ENCODE measurements around the gene SLC25A48. TPM values are rescaled to one million over a fixed set of nuclear protein-coding genes. Genes with fewer than 3 reads are reported as not detected.

Gene SLC25A48
- total and polyA plus RNA-seq, 2 donors: 0.05 to 0.25 TPM

DNA sequence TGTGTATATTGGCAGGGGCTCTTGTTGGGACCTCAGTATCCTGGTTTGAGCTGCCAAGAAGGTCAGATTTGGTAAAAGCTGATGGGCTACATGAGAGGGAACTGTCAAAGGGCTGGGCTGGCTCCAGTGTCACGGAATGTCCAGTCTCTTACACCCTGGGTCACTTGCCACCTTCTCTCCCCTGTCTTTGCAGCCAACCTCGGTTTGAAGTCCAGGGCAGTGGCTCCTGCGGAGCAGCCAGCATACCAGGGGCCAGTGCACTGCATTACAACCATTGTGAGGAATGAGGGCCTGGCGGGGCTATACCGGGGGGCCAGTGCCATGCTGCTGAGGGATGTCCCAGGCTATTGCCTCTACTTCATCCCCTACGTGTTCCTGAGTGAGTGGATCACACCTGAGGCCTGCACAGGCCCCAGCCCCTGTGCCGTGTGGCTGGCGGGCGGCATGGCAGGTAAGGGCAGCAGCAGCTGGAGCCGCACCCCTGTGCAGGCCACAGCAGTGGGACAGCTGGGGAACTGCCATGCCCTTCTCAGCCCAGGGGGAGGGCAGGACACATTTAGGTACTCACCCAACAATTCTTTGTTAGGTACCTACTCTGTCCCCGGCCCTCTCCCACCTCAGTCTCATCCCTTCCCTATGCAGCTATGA is 36.9 kb downstream of the SLC25A48 start:
- Histone ChIP-seq H3K36me3 (ENCODE audit: control insufficient read depth in 2 of 2, insufficient read depth in 2 of 2, low read length in 1 of 2) (no peaks in the 10 kb centered on the region), H3K27me3 (ENCODE audit: control insufficient read depth in 2 of 2, insufficient read depth in 1 of 2, low read length in 1 of 2) (no peaks in the 10 kb centered on the region), H3K4me1 (ENCODE audit: control insufficient read depth in 2 of 2, insufficient read depth in 2 of 2, low read length in 2 of 2) (no peaks in the 10 kb centered on the region), H3K9me3 (ENCODE audit: control insufficient read depth in 2 of 2, insufficient read depth in 1 of 2, low read length in 1 of 2) (no peaks in the 10 kb centered on the region), H3K4me3 (ENCODE audit: low read length in 2 of 2) (no peak overlapping the region), H3K27ac (ENCODE audit: low read depth in 1 of 2, low read length in 1 of 2) (no peak overlapping the region)
- no peak for DNase-seq (ENCODE audit: low read depth in 6 of 9, low spot score in 9 of 9)
- WGBS: 82% methylated on average over 11 of the region's 11 CpGs

DNA sequence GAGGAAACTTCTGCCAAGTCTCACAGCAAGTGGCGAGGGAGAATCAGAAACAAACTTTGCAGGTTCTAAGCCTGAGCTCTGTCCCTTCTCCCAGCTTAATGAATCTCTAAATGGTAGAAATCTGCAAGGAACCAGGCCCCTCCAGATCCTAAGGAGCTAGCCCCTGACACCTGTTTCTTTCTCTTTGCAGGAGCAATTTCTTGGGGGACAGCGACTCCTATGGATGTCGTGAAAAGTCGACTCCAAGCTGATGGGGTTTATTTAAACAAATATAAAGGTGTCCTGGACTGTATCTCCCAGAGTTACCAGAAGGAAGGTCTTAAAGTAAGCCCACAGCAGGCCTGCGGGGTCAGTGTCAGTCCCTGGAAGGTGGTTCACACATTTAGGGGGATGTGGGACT is 39.4 kb downstream of the SLC25A48 start:
- DNase-seq (ENCODE audit: low read depth in 6 of 9, low spot score in 9 of 9): no peak
- Histone ChIP-seq H3K9me3 (ENCODE audit: control insufficient read depth in 2 of 2, insufficient read depth in 1 of 2, low read length in 1 of 2) (no peaks in the 10 kb centered on the region), H3K27me3 (ENCODE audit: control insufficient read depth in 2 of 2, insufficient read depth in 1 of 2, low read length in 1 of 2) (peaks cover 0 to 2% of the 10 kb centered on the region in 2 donors), H3K36me3 (ENCODE audit: control insufficient read depth in 2 of 2, insufficient read depth in 2 of 2, low read length in 1 of 2) (no peaks in the 10 kb centered on the region), H3K4me3 (ENCODE audit: low read length in 2 of 2) (no peak overlapping the region), H3K27ac (ENCODE audit: low read depth in 1 of 2, low read length in 1 of 2) (no peak overlapping the region), H3K4me1 (ENCODE audit: control insufficient read depth in 2 of 2, insufficient read depth in 2 of 2, low read length in 2 of 2) (no peaks in the 10 kb centered on the region)
- WGBS: 90% methylated on average over 5 of the region's 5 CpGs

DNA sequence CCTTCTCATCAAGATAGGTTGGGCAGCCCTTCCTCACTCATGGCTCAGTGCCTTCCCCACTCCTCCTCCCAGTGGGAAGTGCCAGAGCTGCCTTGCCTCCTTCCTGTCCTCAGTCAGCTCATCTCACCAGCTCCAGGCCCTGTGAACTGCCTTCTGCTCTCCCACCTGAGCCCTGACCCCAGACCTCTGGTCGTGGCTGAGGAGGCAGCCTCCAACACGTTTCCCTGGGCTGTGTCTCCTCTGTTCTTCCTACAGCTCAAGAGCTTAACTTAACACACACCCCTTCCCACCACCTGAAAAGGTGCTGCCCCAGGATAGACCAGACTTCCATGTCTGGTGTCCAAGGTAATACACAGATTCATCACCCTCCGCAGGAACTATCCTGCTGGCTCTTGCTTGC is 40.0 kb downstream of the SLC25A48 start:
- Histone ChIP-seq H3K27me3 (ENCODE audit: control insufficient read depth in 2 of 2, insufficient read depth in 1 of 2, low read length in 1 of 2) (peaks cover 0 to 2% of the 10 kb centered on the region in 2 donors), H3K9me3 (ENCODE audit: control insufficient read depth in 2 of 2, insufficient read depth in 1 of 2, low read length in 1 of 2) (no peaks in the 10 kb centered on the region), H3K4me3 (ENCODE audit: low read length in 2 of 2) (no peak overlapping the region), H3K4me1 (ENCODE audit: control insufficient read depth in 2 of 2, insufficient read depth in 2 of 2, low read length in 2 of 2) (no peaks in the 10 kb centered on the region), H3K27ac (ENCODE audit: low read depth in 1 of 2, low read length in 1 of 2) (no peak overlapping the region), H3K36me3 (ENCODE audit: control insufficient read depth in 2 of 2, insufficient read depth in 2 of 2, low read length in 1 of 2) (no peaks in the 10 kb centered on the region)
- WGBS: 77% methylated on average over 3 of the region's 3 CpGs
- no peak for DNase-seq (ENCODE audit: low read depth in 6 of 9, low spot score in 9 of 9)

DNA sequence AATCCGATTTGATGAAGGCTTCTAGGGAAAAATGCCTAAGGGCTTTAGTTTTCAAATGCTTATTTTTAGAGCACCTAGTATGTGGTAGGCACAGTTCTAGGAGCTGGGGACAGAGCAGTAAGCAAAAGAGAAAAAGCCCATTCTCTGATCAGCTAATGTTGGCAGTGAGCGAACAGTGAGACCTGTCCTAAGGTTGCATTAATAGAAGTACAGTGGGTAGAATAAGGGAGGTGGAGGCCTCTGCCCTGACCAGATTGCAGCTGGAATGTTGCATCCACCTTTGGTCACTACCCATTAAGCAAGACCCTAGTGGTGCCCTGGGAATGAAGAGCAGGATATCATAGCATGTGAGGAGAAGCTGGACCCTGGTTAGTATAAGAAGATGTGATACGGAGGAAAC is 41.1 kb downstream of the SLC25A48 start:
- no peaks in the 10 kb centered on the region for H3K36me3 ChIP-seq (ENCODE audit: control insufficient read depth in 2 of 2, insufficient read depth in 2 of 2, low read length in 1 of 2)
- H3K27me3 ChIP-seq (ENCODE audit: control insufficient read depth in 2 of 2, insufficient read depth in 1 of 2, low read length in 1 of 2): peaks cover 0 to 2% of the 10 kb centered on the region in 2 donors
- H3K4me3 ChIP-seq (ENCODE audit: low read length in 2 of 2): no peak overlapping the region
- no peaks in the 10 kb centered on the region for H3K9me3 ChIP-seq (ENCODE audit: control insufficient read depth in 2 of 2, insufficient read depth in 1 of 2, low read length in 1 of 2)
- WGBS: 96% methylated on average over 3 of the region's 3 CpGs
- no peaks in the 10 kb centered on the region for H3K4me1 ChIP-seq (ENCODE audit: control insufficient read depth in 2 of 2, insufficient read depth in 2 of 2, low read length in 2 of 2)
- no peak overlapping the region for H3K27ac ChIP-seq (ENCODE audit: low read depth in 1 of 2, low read length in 1 of 2)
- no peak for DNase-seq (ENCODE audit: low read depth in 6 of 9, low spot score in 9 of 9)

DNA sequence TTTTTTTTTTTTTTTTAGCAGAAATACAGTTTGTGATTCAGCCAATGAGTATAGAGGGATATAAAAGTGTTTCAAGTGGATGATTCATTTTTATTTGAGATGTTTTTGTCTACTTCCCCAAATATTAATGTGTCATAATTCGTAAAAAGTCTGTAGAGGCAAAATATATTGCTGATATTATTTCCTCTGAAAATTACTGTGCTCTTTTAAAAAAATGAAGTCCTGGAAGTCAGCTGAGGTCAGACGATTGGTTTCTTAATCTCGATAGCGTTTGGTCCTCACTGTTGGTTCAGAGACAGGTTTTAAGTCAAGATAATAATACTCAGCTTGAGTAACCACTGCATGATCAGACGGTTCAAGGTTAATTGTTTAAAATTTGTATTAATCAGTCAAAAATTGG is 41.7 kb downstream of the SLC25A48 start:
- Histone ChIP-seq H3K27ac (ENCODE audit: low read depth in 1 of 2, low read length in 1 of 2) (no peak overlapping the region), H3K27me3 (ENCODE audit: control insufficient read depth in 2 of 2, insufficient read depth in 1 of 2, low read length in 1 of 2) (peaks cover 0 to 3% of the 10 kb centered on the region in 2 donors), H3K36me3 (ENCODE audit: control insufficient read depth in 2 of 2, insufficient read depth in 2 of 2, low read length in 1 of 2) (no peaks in the 10 kb centered on the region), H3K4me1 (ENCODE audit: control insufficient read depth in 2 of 2, insufficient read depth in 2 of 2, low read length in 2 of 2) (no peaks in the 10 kb centered on the region), H3K9me3 (ENCODE audit: control insufficient read depth in 2 of 2, insufficient read depth in 1 of 2, low read length in 1 of 2) (no peaks in the 10 kb centered on the region), H3K4me3 (ENCODE audit: low read length in 2 of 2) (no peak overlapping the region)
- 70% methylated on average over 5 of the region's 5 CpGs for WGBS
- DNase-seq (ENCODE audit: low read depth in 6 of 9, low spot score in 9 of 9): no peak

DNA sequence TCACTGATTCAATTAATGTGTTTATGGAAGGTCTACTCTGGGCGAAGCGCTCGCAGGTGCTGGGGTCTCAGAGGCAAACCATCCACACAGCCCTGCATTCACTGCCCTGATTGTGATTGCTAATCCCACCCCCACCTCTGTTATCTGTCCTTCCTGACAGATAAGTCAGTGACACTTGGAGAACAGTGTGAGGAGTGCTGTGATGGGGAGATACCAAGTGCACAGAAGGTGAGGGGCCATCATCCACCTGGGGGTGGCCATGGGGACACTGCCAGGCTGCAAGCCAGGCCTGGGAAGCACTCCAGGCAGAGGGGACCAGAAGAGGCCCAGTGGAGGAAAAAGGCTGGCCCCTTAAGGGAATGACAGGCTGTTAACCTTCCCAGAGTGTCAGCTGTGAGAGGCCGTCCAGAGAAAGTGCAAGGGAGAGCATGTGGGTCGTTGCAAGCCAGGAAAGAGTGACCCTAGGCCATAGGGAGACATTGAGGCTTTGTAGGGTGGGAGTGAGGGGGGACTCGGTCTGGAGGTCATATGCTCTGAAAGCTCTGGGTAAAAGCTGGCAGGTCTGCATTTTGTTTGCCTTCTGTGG is 43.2 kb downstream of the SLC25A48 start:
- no peak overlapping the region for H3K27ac ChIP-seq (ENCODE audit: low read depth in 1 of 2, low read length in 1 of 2)
- DNase-seq (ENCODE audit: low read depth in 6 of 9, low spot score in 9 of 9): no peak
- H3K4me1 ChIP-seq (ENCODE audit: control insufficient read depth in 2 of 2, insufficient read depth in 2 of 2, low read length in 2 of 2): no peaks in the 10 kb centered on the region
- no peaks in the 10 kb centered on the region for H3K9me3 ChIP-seq (ENCODE audit: control insufficient read depth in 2 of 2, insufficient read depth in 1 of 2, low read length in 1 of 2)
- H3K27me3 ChIP-seq (ENCODE audit: control insufficient read depth in 2 of 2, insufficient read depth in 1 of 2, low read length in 1 of 2): peaks cover 0 to 4% of the 10 kb centered on the region in 2 donors
- H3K36me3 ChIP-seq (ENCODE audit: control insufficient read depth in 2 of 2, insufficient read depth in 2 of 2, low read length in 1 of 2): no peaks in the 10 kb centered on the region
- 81% methylated on average over 6 of the region's 6 CpGs for WGBS
- H3K4me3 ChIP-seq (ENCODE audit: low read length in 2 of 2): no peak overlapping the region

DNA sequence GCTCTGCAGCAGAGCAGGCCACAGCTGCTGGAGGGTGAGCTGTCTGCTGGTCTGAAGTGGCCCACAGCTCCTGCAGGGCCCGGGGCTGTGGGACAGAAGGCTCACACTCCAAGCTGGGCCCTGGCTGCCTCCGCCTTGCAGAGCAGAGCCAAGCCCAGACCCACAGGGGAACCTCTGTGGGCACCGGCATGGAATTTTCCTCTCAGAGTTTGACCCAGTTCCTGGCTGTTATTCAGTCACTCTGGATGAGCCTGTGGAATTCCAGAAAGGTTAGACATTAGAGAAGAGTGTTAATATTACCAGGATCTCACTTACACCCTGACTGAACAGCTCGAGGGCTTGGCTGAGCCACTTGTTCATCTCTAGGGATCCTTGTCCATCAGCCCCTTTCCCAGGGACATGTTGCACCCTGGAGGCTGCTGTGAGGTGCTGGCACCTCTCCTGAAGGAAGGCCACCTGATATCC is 43.7 kb downstream of the SLC25A48 start:
- peaks cover 0 to 4% of the 10 kb centered on the region in 2 donors for H3K27me3 ChIP-seq (ENCODE audit: control insufficient read depth in 2 of 2, insufficient read depth in 1 of 2, low read length in 1 of 2)
- no peak overlapping the region for H3K27ac ChIP-seq (ENCODE audit: low read depth in 1 of 2, low read length in 1 of 2)
- no peaks in the 10 kb centered on the region for H3K9me3 ChIP-seq (ENCODE audit: control insufficient read depth in 2 of 2, insufficient read depth in 1 of 2, low read length in 1 of 2)
- no peaks in the 10 kb centered on the region for H3K36me3 ChIP-seq (ENCODE audit: control insufficient read depth in 2 of 2, insufficient read depth in 2 of 2, low read length in 1 of 2)
- 83% methylated on average over 4 of the region's 4 CpGs for WGBS
- H3K4me1 ChIP-seq (ENCODE audit: control insufficient read depth in 2 of 2, insufficient read depth in 2 of 2, low read length in 2 of 2): no peaks in the 10 kb centered on the region
- no peak overlapping the region for H3K4me3 ChIP-seq (ENCODE audit: low read length in 2 of 2)
- DNase-seq (ENCODE audit: low read depth in 6 of 9, low spot score in 9 of 9): no peak

DNA sequence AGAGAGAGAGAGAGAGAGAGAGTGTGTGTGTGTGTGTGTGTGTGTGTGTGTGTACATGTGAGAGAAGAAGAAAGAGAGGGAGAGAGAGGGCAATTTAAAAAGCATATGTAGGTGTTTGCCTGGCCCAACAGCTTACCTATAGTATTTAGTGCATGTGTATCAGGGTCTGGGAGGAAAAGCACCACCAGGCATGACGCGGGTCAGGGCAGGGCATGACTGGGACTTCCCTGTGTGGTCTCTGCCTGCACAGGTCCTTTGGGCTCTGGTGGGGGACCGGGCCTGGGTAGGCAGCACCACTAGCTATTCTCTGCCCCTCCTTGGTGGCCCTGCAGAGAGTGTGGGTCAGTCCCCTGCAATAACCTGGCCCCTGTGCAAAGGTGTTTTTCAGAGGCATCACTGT is 45.1 kb downstream of the SLC25A48 start:
- Histone ChIP-seq H3K36me3 (ENCODE audit: control insufficient read depth in 2 of 2, insufficient read depth in 2 of 2, low read length in 1 of 2) (no peaks in the 10 kb centered on the region), H3K27me3 (ENCODE audit: control insufficient read depth in 2 of 2, insufficient read depth in 1 of 2, low read length in 1 of 2) (peaks cover 0 to 6% of the 10 kb centered on the region in 2 donors), H3K27ac (ENCODE audit: low read depth in 1 of 2, low read length in 1 of 2) (no peak overlapping the region), H3K4me3 (ENCODE audit: low read length in 2 of 2) (no peak overlapping the region), H3K9me3 (ENCODE audit: control insufficient read depth in 2 of 2, insufficient read depth in 1 of 2, low read length in 1 of 2) (no peaks in the 10 kb centered on the region), H3K4me1 (ENCODE audit: control insufficient read depth in 2 of 2, insufficient read depth in 2 of 2, low read length in 2 of 2) (no peaks in the 10 kb centered on the region)
- no peak for DNase-seq (ENCODE audit: low read depth in 6 of 9, low spot score in 9 of 9)
- 98% methylated on average over 3 of the region's 3 CpGs for WGBS

DNA sequence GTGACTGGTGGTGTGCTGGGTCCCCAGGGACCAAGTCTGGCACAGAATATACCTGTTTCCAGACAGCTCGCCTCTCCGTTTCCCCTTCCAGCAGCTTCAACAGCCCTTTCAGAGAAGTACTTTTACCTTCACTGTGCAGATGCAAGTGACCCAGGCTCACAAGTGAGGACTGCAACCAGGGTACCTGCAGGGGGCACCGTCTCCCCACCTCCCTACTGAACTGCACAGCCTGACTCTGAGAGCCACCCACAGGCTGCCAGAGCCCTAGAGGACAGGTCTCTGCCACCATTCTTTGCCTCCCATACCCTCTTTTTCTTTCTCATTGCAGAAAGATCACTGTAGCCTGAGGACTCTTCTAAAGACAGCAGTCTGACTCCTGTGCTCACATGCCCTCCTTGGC is 45.8 kb downstream of the SLC25A48 start:
- no peak overlapping the region for H3K27ac ChIP-seq (ENCODE audit: low read depth in 1 of 2, low read length in 1 of 2)
- H3K4me1 ChIP-seq (ENCODE audit: control insufficient read depth in 2 of 2, insufficient read depth in 2 of 2, low read length in 2 of 2): no peaks in the 10 kb centered on the region
- H3K4me3 ChIP-seq (ENCODE audit: low read length in 2 of 2): no peak overlapping the region
- no peaks in the 10 kb centered on the region for H3K36me3 ChIP-seq (ENCODE audit: control insufficient read depth in 2 of 2, insufficient read depth in 2 of 2, low read length in 1 of 2)
- peaks cover 0 to 6% of the 10 kb centered on the region in 2 donors for H3K27me3 ChIP-seq (ENCODE audit: control insufficient read depth in 2 of 2, insufficient read depth in 1 of 2, low read length in 1 of 2)
- no peaks in the 10 kb centered on the region for H3K9me3 ChIP-seq (ENCODE audit: control insufficient read depth in 2 of 2, insufficient read depth in 1 of 2, low read length in 1 of 2)
- no peak for DNase-seq (ENCODE audit: low read depth in 6 of 9, low spot score in 9 of 9)
- WGBS: 65% methylated on average over 3 of the region's 3 CpGs
